NCI-H510A (cell line): Measurements from ENCODE around the gene ZBTB16.
"Not testable (repeated sequence)": the region's sequence is repeated elsewhere in the genome, so short reads cannot be mapped to it uniquely, and the experiment has no call there.

Experiments used
- DNase-seq: peaks from one replicate; lab custom pipeline; 2025; lab: John Stamatoyannopoulos, UW

The ZBTB16 gene

DNA sequence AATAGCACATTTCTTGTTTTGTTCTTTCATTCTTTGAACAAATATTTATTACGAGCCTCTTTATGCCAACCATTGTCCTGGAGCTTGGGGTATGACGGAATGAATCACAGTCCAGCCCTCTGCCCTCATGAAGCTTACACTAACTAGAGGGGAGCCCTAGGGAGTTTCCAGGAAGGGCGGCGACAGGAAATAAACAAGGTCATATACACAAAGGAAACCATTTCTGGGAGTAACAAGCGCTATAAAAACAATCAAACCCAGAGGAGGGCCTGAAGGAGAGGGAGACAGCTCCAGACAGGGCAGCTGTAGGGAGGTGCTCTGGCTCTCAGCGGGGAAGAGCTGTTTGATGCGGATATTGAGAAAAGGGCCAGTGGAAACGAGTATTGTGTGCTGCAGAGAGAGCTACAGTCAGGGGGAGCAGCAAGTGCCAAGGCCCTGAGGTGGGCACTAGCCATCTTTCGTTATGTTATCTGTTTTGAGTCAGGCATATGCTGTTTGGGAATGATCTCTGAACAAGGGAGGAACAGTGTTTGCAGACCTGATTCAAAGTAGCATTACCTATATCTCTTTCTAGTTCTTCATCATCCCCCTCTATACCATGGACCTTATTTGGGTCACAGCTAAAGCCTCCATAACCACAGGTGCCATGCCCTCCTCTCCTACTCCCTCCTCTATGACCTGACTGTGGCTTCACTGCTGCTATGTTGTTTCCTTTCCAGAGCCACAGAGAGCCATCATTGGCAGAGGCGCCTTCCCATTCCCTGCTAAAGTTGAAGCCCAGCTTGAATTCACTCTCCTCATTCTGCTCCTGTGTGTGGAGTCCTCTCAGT lies 15.3 kb upstream of the ZBTB16 start:
- no peak for DNase-seq

DNA sequence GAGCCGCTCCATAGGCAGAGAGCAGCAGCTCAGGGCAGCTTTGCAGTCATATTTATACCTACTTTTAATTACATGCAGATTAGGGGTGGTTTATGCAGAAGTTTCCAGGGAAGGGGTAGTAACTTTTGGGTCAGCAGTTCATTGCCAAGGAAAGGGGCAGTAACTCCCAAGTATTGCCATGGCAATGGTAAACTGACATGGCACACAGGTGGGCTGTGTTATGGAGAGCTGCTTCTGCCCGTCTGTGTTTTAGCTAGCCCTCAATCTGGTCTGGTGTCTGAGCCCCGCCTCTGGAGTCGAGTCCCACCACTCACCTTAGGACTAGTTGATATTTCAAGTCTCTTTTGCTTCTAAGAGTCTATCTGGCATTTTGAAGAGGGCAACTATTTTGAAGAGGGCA lies 12.2 kb upstream of the ZBTB16 start:
- no peak for DNase-seq

DNA sequence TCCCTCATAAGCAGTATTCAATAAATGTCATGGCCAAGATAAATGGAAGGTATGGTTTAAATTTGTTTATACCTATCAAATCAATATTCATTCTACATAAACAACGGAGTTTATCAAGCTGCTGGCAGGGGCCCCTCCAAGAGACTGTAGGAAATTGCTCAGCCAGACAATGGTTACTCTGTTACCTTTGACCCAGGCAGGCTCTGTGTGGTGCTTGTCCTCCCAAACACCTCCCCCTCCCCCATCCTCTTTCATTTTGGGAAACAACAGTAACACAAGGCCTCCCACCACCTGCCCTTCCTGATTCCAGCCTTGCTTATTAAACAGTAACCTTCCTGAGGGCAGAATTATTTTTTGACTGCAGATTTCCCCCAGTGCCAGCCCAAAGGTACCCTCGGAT lies 10.5 kb upstream of the ZBTB16 start:
- DNase-seq: no peak

DNA sequence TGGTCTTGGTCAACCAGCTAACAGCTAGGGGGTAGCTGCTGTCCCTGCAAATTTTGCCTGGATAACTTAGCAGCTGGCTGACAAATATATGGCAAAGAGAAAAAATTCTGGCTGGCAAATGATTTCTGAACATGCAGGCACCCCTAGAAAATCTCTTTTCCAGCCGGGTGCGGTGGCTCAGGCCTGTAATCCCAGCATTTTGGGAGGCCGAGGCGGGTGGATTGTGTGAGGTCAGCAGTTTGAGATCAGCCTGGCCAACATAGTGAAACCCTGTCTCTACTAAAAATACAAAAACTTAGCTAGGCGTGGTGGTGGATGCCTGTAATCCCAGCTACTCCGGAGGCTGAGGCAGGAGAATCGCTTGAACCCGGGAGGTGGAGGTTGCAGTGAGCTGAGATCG lies 9.7 kb upstream of the ZBTB16 start:
- not testable (repeated sequence) for DNase-seq

DNA sequence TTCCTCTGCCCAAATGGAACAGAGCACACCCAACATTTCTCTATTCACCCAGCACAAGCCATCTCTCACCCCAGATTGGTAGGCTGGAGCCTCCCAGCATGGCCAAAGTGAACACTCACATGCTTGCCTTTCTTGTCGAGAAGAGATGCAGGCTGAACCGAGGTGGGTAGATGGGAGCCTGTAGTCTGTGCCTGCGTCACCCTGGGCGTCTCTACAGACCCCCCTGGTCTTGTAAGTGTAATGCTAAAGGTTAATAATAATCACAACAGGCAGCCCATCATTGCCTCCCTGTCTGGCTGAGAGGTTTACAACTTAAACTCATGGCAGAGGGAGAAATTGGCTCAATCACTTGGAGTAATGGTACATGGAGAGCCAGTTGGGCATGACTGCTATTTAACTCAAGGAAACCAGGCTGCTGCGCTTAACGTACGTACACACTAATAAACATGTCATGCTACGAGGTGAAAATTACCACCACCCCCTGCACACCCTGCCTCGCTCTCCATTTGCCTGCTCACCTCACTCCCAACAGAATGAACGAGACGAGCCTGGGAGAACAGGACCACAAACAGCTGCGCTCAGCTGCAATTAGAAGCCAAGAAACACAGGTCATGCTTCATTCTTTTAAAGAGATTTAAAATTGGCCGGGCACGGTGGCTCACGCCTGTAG lies 9.1 kb upstream of the ZBTB16 start:
- no peak for DNase-seq

DNA sequence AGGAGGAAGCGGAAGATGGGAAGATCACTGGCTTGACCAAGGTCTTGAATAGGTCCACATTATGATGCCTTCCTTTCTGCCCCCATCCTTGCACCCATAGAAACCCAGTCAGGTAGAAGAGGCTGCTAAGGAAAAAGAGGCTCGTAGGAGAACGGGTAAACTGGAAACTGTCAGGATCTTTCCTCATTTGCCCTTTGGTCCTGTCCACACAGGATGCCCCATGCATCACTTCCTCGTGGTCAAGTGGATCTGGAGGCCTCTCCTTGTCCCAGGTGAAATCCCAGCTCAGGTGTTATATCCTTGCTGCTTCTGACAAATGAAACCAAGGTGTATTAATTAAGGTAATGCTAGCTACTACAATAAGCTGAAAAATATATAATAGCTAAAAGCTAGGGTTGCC lies 8.0 kb upstream of the ZBTB16 start:
- no peak for DNase-seq

DNA sequence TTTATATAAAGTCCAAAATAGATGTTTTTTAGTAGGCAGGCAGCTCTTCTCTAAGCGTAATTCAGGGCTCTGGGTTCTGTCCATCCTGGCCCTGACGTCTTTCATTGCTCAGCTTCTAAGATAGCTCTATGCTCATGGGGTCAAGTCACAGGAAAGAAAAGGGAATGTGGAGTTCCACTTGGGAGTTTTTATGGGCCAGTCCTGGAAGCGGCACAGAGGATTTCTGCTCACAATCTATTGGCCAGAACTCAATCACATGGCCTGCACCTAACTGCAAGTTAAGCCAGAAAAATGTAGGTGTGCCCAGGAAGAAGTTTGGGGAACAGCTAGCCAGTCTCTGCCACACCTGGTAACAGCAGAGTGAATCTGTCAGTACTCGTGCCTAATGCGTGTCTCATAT lies 7.4 kb upstream of the ZBTB16 start:
- no peak for DNase-seq

DNA sequence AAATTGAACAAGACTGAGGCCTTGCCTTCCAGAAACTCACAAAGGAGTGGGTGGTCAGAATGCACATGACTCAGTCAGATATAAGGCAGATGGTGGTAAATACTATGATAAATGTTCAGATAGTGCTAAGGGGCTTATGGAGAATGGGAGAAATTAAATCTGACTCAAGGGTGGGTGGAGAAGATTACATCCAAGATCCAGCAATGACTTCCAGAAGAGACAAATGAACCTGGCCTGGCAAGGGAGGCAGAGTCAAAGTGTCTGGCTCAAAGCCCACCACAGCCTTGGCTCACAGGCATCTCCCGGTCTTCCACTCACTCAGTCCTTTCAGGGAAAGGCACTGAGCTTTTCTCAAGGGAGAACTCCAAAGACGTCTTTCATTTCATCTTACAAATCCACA lies 6.1 kb upstream of the ZBTB16 start:
- DNase-seq: no peak

DNA sequence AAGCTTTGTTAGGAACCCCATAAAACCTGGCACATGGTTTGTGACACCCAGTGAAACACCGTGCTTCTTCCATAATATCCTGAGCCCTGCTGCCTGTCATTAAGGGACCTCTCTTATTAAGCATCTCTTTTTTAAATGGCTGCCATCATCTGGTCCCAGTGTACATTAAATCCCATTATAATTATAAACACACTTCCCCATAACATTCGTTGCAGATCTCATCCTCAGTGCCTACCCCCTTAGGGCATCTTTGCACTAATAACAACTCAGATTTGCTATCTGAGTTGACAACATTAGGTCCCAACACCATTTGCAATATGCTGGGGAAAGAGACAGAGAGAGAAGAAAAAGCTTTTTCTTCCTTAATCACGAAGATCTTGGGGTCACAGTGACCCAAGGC lies 4.7 kb upstream of the ZBTB16 start:
- no peak for DNase-seq

DNA sequence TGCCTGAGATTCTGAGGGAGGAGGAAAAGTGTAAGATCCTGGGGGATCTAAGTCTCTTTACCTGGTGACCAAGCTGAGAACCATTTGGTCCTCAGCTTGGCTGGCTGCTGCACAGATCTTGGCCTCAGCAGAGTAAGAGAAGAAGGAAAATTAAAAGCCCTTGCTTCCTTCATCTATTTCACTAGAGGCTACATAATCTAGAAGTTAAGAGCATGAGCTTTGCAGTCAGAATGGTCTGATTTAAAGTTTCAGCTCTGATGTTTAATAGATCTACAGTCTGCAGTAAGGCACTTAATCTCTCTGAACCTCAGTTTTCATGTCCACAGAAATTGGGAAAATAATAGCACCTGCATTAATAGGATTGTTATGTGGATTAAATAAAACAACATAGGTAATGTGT lies 3.1 kb upstream of the ZBTB16 start:
- no peak for DNase-seq

DNA sequence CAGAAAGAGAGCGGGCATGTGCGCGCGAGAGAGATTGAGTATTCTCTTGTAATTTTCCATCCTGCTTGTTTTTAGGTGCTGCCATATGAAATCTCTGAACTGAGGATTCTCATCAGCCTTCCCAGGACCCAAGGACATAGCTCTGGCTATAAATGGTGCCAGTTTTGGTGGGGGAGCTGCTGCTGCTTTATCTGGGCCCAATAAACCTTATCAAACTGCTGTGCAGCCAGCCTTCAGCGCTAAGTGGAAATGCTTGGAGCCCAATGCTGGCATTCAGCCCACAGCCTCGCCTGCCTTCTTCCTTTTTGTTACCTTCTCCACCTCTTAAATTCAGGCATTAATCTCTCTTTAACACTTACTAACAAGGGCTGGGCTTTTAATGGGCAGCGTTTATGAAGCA lies 2.4 kb upstream of the ZBTB16 start:
- no peak for DNase-seq

DNA sequence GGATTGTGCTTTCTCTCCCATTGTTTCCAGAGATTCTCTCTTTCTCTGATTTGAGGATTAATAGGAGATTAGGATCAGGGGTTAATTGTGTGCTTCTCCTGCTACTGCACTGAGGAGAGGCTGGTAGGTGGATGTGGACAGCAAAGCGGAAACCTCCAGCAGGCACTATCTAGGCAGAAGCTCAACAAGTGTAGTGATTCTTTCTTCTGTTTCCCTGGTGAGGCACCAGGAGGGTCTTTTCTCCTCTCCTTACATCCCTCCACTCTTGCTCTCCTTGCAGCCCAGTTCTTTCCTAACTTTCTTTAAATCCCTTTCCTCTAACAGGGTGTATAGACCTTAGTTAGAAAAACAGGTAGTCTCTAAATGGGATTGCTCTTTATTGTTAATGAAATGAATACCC lies 1.9 kb upstream of the ZBTB16 start:
- DNase-seq: no peak

DNA sequence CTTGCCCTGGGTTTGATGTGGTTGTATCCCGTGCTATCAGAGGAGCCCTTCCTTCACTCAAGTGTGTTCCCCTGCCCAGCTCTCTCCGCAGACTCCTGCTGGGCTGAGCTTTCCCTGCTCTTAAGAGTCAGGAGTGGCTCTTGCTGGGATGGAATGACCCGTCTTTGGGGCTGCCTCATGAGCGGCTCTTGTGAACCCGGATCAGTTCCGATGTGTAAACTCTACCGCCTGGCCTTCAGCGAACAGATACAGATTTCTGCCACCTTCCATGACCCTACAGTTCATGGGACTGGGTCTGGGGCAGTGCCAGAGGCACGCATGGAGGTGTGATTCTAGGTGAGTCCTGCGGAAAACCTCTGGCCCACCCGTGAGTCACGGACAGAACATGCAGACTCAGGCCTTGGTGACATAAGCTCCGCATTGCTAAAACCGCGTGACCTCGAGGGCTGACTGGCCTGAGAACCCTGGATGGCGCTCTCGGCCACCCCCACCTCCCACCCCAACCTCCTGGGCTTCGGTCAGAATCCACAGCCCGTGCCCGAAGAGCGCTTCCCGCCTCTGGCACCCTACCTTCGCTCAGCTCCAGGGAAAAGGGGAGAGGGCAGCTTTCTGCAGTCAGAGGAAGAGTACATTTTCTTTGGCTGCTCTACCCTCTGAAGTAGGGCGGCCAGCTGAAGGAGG lies 1.3 kb upstream of the ZBTB16 start:
- DNase-seq: no peak

DNA sequence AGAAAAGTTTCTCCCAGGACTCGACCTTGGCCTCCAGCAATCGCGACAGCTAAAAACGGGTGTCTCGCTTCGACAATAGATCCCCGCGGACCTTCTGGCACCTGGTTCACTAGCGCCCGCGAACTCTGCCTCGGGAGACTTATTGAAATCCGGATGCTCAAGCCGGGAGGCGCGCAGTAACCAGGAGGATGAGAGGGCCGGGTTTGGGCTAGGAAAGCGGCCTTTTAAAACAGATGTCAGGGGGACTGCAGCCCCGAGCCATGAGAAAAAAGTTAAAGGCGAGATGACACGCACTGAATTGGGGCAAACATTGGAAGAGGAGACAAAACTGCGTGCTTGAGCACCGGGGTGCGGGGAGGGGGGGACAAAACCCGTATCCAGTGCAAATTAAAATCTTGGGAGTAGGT lies 637 bp upstream of the ZBTB16 start:
- no peak for DNase-seq

DNA sequence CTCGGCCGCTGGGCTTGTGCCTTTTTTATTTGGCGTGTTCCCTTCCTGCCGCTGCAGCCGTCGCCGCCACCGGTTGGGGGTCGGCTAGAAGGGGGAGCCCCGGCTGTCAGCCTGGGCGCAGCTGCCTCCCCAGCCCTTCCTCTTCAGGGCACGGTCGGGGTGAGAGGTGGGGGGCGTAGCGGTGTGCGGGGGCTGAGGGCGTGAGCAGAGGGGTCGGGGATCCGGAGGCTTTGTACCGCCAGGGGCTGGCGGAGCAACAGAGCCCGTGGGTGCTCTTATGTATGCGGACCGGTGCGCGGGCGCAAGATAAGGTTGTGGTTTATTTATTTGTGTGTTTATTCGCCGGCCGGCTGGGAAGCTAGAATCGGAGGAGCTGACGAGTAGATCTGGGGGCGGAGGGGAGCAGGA lies 477 bp downstream of the ZBTB16 start:
- no peak for DNase-seq

DNA sequence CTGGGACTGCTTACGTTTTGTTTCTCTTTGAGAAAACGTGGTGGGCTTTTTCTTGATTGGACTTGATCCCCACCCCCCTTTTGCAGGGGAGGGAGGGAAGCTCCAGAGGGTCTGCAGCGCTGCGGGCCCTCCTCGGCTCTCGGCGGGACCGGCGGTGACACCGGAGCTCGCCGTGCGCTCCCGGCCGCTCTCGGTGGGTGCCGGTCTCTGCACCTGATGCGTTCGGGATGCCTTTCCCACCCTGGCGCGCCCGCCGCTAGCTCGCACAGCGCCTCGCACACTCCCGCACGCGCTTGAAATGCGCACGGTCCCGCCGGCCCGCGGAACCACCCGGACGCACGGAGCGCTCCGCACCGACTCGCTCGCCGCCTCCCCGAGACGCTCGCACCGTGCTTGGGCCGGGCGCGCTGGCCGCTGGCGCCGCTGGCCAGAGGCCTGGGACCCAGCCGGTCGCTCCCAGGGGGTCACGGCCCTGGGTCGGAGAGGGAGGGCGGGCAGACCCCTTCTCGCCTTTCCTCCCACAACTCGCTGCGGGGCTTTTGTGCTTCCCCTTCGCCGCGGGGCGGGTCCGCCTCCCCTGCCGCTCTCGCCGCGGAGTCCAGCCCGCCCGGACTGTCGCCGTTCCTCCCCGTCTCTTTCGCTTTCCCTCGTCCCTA lies 1.0 kb downstream of the ZBTB16 start:
- DNase-seq: no peak

DNA sequence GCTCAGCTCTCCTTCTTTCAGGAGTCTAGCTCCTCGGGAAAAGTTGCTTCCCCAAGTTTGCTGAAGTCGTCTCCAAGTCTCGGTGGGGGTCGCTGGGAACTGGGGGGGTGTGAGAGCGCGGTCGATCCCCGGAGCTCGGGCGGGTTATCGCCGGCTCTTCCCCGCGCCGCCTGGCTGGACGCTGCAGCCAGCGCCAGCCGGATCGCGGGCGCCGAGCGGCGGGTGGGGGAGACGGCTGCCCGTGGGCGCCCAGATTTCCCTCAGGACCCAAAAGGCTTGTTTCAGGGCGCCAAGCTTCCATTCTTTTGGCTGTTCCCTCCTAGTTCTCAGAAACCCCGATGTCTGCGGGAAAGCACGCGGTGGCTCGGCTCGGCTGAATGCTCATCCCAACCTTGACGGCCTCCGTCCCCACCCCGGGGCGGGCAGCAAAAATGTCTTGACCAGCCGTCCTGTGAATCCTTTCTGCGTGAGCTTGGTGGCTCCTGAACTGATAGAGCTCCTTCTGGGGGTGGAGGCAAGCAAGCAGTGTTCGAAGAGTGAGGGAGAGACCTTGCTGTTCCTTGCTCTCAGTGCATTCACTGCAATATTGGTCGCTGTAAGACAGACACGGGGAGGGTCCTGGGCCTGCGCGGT lies 1.7 kb downstream of the ZBTB16 start:
- DNase-seq: no peak

DNA sequence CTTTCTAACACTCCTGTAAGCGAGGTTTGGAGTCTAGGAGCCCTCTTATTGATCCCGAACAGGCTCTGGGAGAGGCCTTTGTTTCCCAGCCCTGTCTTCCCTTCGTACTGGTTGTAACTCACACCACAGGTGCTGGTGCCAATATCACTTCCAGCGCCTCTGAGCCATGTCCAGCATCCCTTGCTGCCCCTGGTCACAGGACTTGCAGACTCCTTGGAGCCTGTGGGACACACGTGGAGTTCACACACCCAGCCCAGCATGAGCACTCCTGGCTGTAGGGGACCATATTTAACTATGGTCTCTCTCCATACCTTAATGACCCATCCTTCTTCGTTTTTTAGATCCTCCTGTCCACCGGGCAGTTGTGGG lies 2.2 kb downstream of the ZBTB16 start:
- no peak for DNase-seq

DNA sequence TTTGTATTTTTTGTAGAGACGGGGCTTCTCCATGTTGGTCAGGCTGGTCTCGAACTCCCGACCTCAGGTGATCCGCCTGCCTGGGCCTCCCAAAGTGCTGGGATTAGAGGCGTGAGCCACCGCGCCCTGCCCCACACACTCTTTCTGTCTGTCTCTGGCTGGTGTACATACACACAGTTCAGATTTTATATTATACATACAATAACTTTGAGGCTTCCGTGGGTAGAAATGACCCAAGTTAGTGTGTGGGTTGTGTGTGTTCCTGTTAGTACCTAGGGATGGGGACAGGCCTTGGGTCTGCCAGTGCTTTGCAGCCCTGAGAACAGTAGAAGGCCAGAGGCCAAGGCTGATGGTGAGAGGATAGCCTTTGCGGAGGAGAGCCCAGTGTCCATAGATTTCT lies 2.8 kb downstream of the ZBTB16 start:
- DNase-seq: no peak

DNA sequence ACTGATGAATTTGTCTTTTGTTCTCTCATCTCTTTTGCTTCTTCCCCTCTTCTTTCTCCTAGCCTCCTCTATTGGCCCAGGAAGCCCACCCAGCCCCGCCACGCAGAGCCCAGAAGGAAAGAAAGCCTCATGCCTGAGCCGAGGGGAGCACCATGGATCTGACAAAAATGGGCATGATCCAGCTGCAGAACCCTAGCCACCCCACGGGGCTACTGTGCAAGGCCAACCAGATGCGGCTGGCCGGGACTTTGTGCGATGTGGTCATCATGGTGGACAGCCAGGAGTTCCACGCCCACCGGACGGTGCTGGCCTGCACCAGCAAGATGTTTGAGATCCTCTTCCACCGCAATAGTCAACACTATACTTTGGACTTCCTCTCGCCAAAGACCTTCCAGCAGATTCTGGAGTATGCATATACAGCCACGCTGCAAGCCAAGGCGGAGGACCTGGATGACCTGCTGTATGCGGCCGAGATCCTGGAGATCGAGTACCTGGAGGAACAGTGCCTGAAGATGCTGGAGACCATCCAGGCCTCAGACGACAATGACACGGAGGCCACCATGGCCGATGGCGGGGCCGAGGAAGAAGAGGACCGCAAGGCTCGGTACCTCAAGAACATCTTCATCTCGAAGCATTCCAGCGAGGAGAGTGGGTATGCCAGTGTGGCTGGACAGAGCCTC lies 3.8 kb downstream of the ZBTB16 start:
- DNase-seq: no peak

DNA sequence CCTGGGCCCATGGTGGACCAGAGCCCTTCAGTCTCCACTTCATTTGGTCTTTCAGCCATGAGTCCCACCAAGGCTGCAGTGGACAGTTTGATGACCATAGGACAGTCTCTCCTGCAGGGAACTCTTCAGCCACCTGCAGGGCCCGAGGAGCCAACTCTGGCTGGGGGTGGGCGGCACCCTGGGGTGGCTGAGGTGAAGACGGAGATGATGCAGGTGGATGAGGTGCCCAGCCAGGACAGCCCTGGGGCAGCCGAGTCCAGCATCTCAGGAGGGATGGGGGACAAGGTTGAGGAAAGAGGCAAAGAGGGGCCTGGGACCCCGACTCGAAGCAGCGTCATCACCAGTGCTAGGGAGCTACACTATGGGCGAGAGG lies 4.3 kb downstream of the ZBTB16 start:
- DNase-seq: no peak

DNA sequence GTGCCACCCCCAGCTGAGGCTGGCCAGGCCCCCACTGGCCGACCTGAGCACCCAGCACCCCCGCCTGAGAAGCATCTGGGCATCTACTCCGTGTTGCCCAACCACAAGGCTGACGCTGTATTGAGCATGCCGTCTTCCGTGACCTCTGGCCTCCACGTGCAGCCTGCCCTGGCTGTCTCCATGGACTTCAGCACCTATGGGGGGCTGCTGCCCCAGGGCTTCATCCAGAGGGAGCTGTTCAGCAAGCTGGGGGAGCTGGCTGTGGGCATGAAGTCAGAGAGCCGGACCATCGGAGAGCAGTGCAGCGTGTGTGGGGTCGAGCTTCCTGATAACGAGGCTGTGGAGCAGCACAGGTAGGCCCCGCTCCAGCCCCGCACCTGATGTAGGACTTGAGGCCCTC lies 4.7 kb downstream of the ZBTB16 start:
- no peak for DNase-seq
